DMS79 treated with DMSO at 0.1 percent for 48 hours (cell line): ENCODE data around the gene RGP1.

ENCODE experiments used
- DNase-seq: peaks from one replicate; lab custom pipeline; 2025; lab: John Stamatoyannopoulos, UW

RGP1 gene

GRCh38 chr9:35743880-35744518, 5.1 kb upstream of the RGP1 start:
- DNase-seq = no peak

GRCh38 chr9:35745569-35745968, 3.5 kb upstream of the RGP1 start:
- DNase-seq = no peak

DNA sequence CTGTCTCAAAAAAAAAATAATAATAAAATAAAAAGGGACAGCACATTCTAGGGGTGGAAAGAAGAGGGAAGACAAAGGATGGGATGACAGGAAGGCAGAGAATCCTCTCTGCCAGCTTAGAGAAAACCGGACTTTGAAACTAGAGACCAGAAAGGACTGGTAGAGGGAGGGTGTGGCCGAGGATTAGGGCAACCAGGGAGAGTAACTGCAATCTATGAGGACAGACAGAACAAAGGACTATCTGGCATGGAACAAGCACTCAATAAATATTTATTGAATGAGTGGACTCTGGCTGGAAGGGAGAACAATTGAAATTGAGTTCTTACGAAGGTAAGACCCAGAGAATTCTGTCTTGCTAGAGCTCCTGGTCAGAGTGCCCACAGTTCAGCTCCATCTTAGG, 2.5 kb upstream of the RGP1 start:
- no peak for DNase-seq

DNA sequence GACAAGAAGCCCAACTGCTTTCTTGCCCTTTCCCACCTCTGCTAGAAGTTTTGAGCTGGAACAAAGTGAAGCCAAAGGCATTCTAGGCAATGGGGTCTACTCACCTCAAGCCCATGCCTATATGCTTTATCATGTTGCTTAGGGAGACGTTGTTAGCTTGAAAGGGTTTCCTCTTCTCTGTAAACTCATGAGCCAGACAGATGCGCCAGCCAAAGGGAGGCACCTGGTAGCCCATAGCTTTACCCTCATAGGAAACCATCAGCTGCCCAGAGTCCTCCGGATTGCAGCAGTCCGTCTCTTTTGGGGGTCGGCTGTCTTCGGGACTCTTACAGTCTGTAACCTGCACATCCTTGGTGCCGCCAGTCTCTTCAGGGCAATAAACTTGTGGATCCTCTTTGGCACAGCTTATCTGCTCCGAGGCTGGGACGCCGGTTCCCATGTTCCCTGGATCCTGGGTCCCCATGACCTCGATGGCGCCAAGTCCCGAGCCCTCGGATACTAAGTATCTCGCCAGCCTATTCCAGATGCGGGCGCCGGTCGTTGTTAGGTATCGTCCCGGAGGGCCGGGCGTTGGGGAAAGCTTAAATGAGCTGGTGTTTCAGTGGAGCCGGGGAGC, 737 bp upstream of the RGP1 start:
- DNase-seq = no peak

DNA sequence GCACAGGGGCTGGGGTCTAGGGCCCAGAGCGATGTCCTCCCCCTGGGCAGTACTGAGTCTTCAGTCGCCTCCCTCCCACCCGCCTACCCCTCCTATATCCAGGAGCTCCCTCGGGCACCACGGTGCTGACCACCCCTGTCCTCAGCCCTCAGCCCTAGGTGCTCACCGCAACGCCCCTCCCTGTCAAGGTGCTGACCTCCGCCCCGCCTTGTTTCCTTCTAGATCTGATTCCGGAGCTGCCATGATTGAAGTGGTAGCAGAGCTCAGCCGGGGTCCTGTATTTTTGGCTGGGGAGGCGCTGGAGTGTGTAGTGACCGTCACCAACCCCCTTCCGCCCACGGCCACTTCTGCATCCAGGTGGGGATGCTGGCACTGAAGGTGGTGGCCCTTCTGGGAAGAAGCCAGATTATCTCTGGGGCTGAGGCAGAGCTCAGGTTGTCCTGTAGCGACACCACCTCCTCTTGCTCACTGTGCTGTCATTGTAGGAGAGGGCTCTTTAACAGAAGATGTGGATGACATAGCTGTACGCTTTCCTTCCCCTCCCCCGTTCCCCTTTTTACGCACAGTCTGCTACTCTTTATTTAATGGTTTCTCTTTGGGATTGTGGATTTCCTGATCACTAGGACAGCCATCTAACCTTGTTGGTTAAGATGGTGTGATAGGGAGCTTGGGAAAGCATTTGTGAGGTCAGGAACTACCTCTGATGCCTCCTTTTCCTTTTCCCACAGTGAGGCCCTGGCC, 598 bp downstream of the RGP1 start:
- peak; percentile 39 for DNase-seq

- DNase-seq = no peak
Measured at GRCh38 chr9:35750256-35750531, 1.1 kb downstream of the RGP1 start.

DNA sequence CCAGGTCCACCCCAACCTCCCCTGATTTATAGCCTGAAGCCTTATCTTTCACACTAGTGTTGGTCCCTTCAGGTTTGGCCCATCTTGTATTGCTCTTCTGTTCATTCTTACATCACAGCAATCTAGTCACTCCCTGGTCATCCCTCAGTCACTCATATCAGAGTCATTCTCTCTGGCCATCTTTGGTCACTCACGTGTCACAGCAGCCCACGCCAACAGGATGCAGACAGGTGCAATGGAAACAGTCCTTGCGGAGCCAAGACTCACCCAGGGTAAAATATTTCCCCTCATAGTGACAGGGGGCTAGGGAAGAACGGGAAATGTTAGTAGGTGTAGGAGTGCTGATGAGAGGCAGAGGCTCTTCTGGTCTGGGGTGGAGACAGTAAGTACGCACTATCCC, 4.4 kb downstream of the RGP1 start:
- no peak for DNase-seq

DNA sequence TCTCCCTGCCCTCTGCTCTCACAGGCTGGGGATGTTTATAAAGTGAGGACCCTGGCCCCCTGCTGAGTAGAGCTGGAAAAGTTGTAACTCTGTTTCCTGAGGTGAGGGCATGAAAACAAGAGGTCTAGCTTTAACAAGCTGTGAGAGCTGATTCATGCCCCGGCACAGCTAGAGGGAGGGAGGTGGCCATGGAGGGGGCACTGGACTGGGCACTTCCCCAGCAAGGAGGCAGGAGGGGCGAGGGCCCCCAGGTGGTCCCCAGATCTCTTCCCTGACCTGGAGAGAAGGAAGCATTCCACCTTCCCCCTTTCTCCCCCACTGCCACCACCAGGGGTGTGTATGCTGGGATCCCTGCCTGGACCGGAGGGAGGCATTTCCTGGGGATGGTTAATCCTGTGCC, 5.2 kb downstream of the RGP1 start, which contains the start of gene MSMP:
MSMP (minus strand) TSS at position 13 of the 400 bp plus-strand sequence. CDS start 147 bp downstream, outside the sequence.
- no peak for DNase-seq

DNA sequence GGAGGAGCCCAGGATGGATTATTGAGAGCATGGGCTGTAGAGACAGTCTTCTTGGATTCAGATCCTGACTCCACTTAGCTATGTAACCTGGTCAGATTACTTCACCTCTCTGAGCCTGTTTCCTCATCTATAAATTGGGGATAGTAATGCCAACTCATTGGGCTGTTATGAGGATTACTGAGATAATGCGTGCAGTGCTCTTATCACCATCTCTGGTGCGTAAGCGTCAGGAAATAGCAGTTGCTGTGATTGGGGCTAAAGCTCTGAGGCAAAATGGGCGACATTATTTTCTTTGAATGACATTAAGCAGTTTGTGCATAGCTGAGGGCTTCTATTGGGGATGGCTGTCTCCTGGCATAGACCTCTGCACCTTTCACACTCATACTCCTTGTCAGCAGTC, 6.0 kb downstream of the RGP1 start:
- no peak for DNase-seq

GRCh38 chr9:35756275-35757225, 7.5 kb downstream of the RGP1 start:
- DNase-seq = peak; percentile 55

- DNase-seq = peak; percentile 66
Measured at GRCh38 chr9:35757226-35757891, 8.3 kb downstream of the RGP1 start.

- DNase-seq = peak; percentile 44
Measured at GRCh38 chr9:35757892-35758275, 8.8 kb downstream of the RGP1 start.

- DNase-seq = no peak
Measured at GRCh38 chr9:35758475-35759050, 9.5 kb downstream of the RGP1 start.

DNA sequence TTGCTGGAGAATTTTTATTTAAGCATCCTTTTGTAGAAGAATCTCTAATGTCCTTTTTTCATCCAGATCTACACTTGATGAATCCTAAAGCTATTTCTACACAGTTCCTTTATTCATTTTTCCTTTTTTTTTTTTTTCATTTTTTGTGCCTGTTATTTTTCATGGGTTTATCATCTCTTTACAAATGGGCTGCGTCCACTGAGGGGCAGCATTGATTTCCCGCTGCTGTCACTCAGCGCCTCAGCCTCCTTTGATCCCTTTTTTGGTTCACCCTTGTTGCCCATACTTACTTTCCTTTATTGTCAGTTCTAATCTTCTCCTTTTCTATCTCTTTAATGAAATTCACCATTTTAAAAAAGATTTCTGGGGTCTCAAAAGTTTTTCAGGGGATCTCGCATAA, 10.7 kb downstream of the RGP1 start:
- no peak for DNase-seq

GRCh38 chr9:35760651-35761050, 11.6 kb downstream of the RGP1 start:
- DNase-seq = no peak

GRCh38 chr9:35763181-35763580, 14.1 kb downstream of the RGP1 start:
- DNase-seq = no peak

- no peak for DNase-seq
Measured at GRCh38 chr9:35763803-35764202, 14.7 kb downstream of the RGP1 start.

GRCh38 chr9:35766997-35767396, 17.9 kb downstream of the RGP1 start:
- DNase-seq = no peak

- DNase-seq = no peak
Measured at GRCh38 chr9:35767458-35767857, 18.4 kb downstream of the RGP1 start.

- no peak for DNase-seq
Measured at GRCh38 chr9:35769763-35770162, 20.7 kb downstream of the RGP1 start.

GRCh38 chr9:35771075-35771433, 22.0 kb downstream of the RGP1 start:
- no peak for DNase-seq

- DNase-seq = peak; percentile 77
Measured at GRCh38 chr9:35771534-35771933, 22.4 kb downstream of the RGP1 start.
